B cell (primary cell): ENCODE data around the gene MRPS27. TPM values are rescaled to one million over a fixed set of nuclear protein-coding genes. Genes with fewer than 3 reads are reported as not detected.

Experiments used
- ATAC-seq: fragments of 200-7000 bp; cut with Tn5 transposase; one replicate; pipeline ENCODE4 v1.10.0; 2021; ENCODE audit warnings: low read depth, mild to moderate bottlenecking, moderate number of reproducible peaks, moderate library complexity
- CTCF ChIA-PET: fragments of 350-600 bp; sonication (Branson Sonifier 250); formaldehyde crosslinking; loops from one replicate; lab custom pipeline; 2021; ENCODE audit warnings: antibody characterized with exemption, inconsistent platforms; lab: Charles Lee
- POLR2A ChIA-PET: fragments of 350-600 bp; sonication (Branson Sonifier 250); formaldehyde crosslinking; loops from one replicate; lab custom pipeline; 2021; ENCODE audit warnings: antibody characterized with exemption; lab: Charles Lee
- DNase-seq: peaks from one replicate; pipeline ENCODE4 v3.0.0; 2013
- H2AFZ ChIP-seq: 2 replicates; pipeline ENCODE4 v1.6.1; 2012; ENCODE audit warnings: mild to moderate bottlenecking, low read depth, low read length; ENCODE audit not compliant: insufficient read depth, poor library complexity, severe bottlenecking
- H3K27ac ChIP-seq, 2 donors: 1 replicate in 1 of 2; 2 replicates in 1 of 2; pipeline ENCODE4 v1.5.1; 2012 to 2013; ENCODE audit warnings: low read length in 2 of 2, mild to moderate bottlenecking in 2 of 2, moderate library complexity in 1 of 2
- H3K27me3 ChIP-seq, 4 experiments: fragments of 200-600 bp in 1 of 4; sonication (generic) in 1 of 4; replicated peaks in 1 of 4; 1 replicate in 2 of 4; 2 replicates in 2 of 4; pipeline versions ENCODE4 v1.6.1 to v1.7.0; 2013 to 2016; ENCODE audit warnings: low read length in 3 of 4, mild to moderate bottlenecking in 2 of 4, mixed read lengths in 1 of 4, moderate library complexity in 1 of 4; ENCODE audit not compliant: insufficient read depth in 4 of 4, control insufficient read depth in 3 of 4; ENCODE audit errors: control extremely low read depth in 1 of 4
- H3K36me3 ChIP-seq, 2 experiments: replicated peaks in 1 of 2; 1 replicate in 1 of 2; 2 replicates in 1 of 2; pipeline versions ENCODE4 v1.6.1 to v1.7.1; 2013; ENCODE audit warnings: low read length in 1 of 2; ENCODE audit not compliant: insufficient read depth in 2 of 2, control insufficient read depth in 1 of 2; ENCODE audit errors: control extremely low read depth in 1 of 2, extremely low read depth in 1 of 2
- H3K4me1 ChIP-seq, 2 donors: fragments of 200-600 bp in 1 of 2; sonication (generic) in 1 of 2; 1 replicate in 1 of 2; 2 replicates in 1 of 2; pipeline versions ENCODE4 v1.5.1 to v1.6.1; 2013 to 2017; ENCODE audit warnings: low read length in 2 of 2; ENCODE audit not compliant: control insufficient read depth in 2 of 2, insufficient read depth in 2 of 2
- H3K4me2 ChIP-seq: replicated peaks from 2 replicates; pipeline ENCODE3; 2012; ENCODE audit warnings: mild to moderate bottlenecking, low read depth, low read length; ENCODE audit not compliant: poor library complexity, severe bottlenecking
- H3K4me3 ChIP-seq, 5 experiments: fragments of 200-600 bp in 1 of 5; sonication (generic) in 1 of 5; 1 replicate in 3 of 5; 2 replicates in 2 of 5; pipeline versions ENCODE4 v1.5.1 to v1.7.0; 2011 to 2016; ENCODE audit warnings: low read length in 4 of 5, mild to moderate bottlenecking in 4 of 5, low read depth in 2 of 5, control low read depth in 1 of 5, moderate library complexity in 1 of 5; ENCODE audit not compliant: insufficient read depth in 1 of 5; ENCODE audit errors: control extremely low read depth in 1 of 5, extremely low read depth in 1 of 5
- H3K79me2 ChIP-seq: fragments of 200-600 bp; sonication (generic); one replicate; pipeline ENCODE4 v1.6.0; 2016; ENCODE audit warnings: low read length; ENCODE audit not compliant: control insufficient read depth, insufficient read depth
- H3K9ac ChIP-seq: fragments of 200-600 bp; sonication (generic); 2 replicates; pipeline ENCODE4 v1.6.1; 2017; ENCODE audit warnings: mild to moderate bottlenecking, low read length, moderate library complexity
- H3K9me3 ChIP-seq, 3 donors: one replicate each; pipeline versions ENCODE4 v1.6.1 to v1.7.1; 2013; ENCODE audit warnings: low read length in 2 of 3; ENCODE audit not compliant: control insufficient read depth in 2 of 3, insufficient read depth in 1 of 3; ENCODE audit errors: control extremely low read depth in 1 of 3
- H4K20me1 ChIP-seq: 2 replicates; pipeline ENCODE4 v1.6.0; 2012; ENCODE audit warnings: mild to moderate bottlenecking, low read length; ENCODE audit not compliant: insufficient read depth, control insufficient read depth, poor library complexity, severe bottlenecking
- H3K27ac Mint-ChIP-seq: one replicate; pipeline ENCODE4 v1.8.0; 2021; ENCODE audit warnings: mixed read lengths
- H3K27me3 Mint-ChIP-seq: one replicate; pipeline ENCODE4 v1.8.0; 2021; ENCODE audit warnings: mixed read lengths
- H3K4me1 Mint-ChIP-seq: one replicate; pipeline ENCODE4 v1.8.0; 2021; ENCODE audit warnings: mixed read lengths
- H3K4me3 Mint-ChIP-seq: one replicate; pipeline ENCODE4 v1.8.0; 2021; ENCODE audit warnings: mixed read lengths
- H3K9me3 Mint-ChIP-seq: one replicate; pipeline ENCODE4 v1.8.0; 2022; ENCODE audit warnings: mixed read lengths; ENCODE audit not compliant: insufficient read depth
- EZH2 ChIP-seq: IDR thresholded peaks from 2 replicates; pipeline ENCODE4 v1.6.1; 2012; ENCODE audit warnings: borderline replicate concordance, low read depth, mild to moderate bottlenecking, moderate library complexity, low read length; ENCODE audit not compliant: insufficient read depth, poor library complexity, severe bottlenecking
- WGBS: methylation state at CpG from one replicate; pipeline ENCODE4 v1.1.5; 2013; ENCODE audit warnings: missing lambda C conversion rate; ENCODE audit not compliant: insufficient coverage; 5-methylcytosine and 5-hydroxymethylcytosine counted together
- intact Hi-C: fragments of 100-400 bp; cut with micrococcal nuclease; formaldehyde crosslinking; loops from one replicate; pipeline ENCODE4 v1.10.0; 2022
- polyA plus RNA-seq: library from polyadenylated mRNA; depleted of rRNA; stranded (reverse); fragments of >200 nt; gene quantifications from 2 replicates; pipeline ENCODE4 v1.2.3, GENCODE V29; 2012
- total RNA-seq, 2 donors: library from RNA; stranded (reverse); fragments of 120-200 nt in 1 of 2; gene quantifications; 1 replicate in 1 of 2; 2 replicates in 1 of 2; pipeline versions ENCODE4 v1.2.3 to v1.2.4, GENCODE V29; 2013 to 2022
- TF ChIP-seq, protein P1 (sequence below): fragments of 200-600 bp; IDR thresholded peaks from one replicate; pipeline ENCODE4 v1.8.0; 2022; ENCODE audit warnings: antibody characterized with exemption, mild to moderate bottlenecking

MRPS27 gene
- total and polyA plus RNA-seq, 2 donors (not counting 1 experiment from before 2014, with no cell fraction given): 33.4 to 58.3 TPM

DNA sequence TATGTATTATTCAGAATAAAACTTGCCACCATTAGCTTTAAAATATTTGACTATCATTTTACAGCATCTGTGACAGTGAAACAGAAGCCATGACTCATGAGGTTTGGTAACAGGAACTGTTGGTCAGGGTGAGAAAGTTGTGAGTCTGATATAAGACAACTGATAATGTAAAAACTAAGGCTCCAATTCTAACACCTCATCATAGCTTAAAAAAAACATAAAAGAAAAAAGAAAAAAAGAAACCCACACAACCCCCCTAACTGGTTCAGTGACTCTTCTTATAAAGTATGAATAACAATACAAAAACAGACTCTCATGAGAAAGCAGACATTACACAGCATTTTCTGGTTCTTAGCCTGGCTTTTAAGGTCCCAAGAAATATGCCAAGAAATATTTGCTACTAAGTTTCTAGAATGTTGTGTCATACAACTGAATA is 85.8 kb downstream of the MRPS27 start:
- peak; percentile 39 for ATAC-seq
- Mint-ChIP-seq H3K9me3 (no peaks in the 10 kb centered on the region), H3K27ac (no peak overlapping the region), H3K27me3 (no peaks in the 10 kb centered on the region), H3K4me3 (no peak overlapping the region), H3K4me1 (peaks cover 16% of the 10 kb centered on the region)
- ChIA-PET CTCF (interaction anchor here (1.8 kb wide), 1 partner anchor 74 kb away, joined by 6 read pairs; no protein-coding TSS in a partner anchor), POLR2A (no interaction called here)
- no peak overlapping the region for H3K4me2 ChIP-seq
- TF ChIP-seq, protein P1, sequence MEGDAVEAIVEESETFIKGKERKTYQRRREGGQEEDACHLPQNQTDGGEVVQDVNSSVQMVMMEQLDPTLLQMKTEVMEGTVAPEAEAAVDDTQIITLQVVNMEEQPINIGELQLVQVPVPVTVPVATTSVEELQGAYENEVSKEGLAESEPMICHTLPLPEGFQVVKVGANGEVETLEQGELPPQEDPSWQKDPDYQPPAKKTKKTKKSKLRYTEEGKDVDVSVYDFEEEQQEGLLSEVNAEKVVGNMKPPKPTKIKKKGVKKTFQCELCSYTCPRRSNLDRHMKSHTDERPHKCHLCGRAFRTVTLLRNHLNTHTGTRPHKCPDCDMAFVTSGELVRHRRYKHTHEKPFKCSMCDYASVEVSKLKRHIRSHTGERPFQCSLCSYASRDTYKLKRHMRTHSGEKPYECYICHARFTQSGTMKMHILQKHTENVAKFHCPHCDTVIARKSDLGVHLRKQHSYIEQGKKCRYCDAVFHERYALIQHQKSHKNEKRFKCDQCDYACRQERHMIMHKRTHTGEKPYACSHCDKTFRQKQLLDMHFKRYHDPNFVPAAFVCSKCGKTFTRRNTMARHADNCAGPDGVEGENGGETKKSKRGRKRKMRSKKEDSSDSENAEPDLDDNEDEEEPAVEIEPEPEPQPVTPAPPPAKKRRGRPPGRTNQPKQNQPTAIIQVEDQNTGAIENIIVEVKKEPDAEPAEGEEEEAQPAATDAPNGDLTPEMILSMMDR: no peak
- no peak for TF ChIP-seq EZH2
- H3K27me3 ChIP-seq: no peaks in the 10 kb centered on the region
- no peak for DNase-seq
- H3K36me3 ChIP-seq: peaks cover 19 to 56% of the 10 kb centered on the region in 2 experiments
- H3K27ac ChIP-seq: no peak overlapping the region
- intact Hi-C loops: no loop called here
- H3K4me1 ChIP-seq: no peaks in the 10 kb centered on the region
- H3K79me2 ChIP-seq: no peaks in the 10 kb centered on the region
- no peak overlapping the region for H2AFZ ChIP-seq
- H4K20me1 ChIP-seq: no peaks in the 10 kb centered on the region
- H3K9ac ChIP-seq: no peak overlapping the region
- H3K9me3 ChIP-seq: no peaks in the 10 kb centered on the region
- no peak overlapping the region for H3K4me3 ChIP-seq

DNA sequence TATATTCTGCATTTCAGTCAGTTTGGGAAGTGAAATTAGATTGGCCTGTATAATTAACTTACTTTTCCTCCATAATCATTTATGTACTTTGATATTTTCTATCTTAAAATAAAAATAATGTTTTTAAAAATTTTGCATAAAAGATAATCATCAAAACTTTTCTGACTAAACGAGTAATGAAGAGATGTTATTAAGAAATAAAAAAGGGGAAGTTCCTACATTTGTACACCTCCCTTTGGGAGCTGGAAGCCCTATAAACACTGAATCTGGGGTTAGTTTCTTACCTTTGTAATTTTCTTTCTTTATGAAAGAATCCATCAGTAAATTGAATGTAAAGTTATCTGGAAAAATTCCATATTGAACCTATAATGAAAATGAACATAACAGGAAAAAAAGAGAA is 86.2 kb downstream of the MRPS27 start:
- ChIA-PET CTCF (interaction anchor here (1.8 kb wide), 1 partner anchor 74 kb away, joined by 6 read pairs; no protein-coding TSS in a partner anchor), POLR2A (no interaction called here)
- H4K20me1 ChIP-seq: no peaks in the 10 kb centered on the region
- no peak overlapping the region for H2AFZ ChIP-seq
- no peak overlapping the region for H3K27ac ChIP-seq
- H3K27me3 ChIP-seq: no peaks in the 10 kb centered on the region
- H3K4me1 ChIP-seq: no peaks in the 10 kb centered on the region
- H3K4me2 ChIP-seq: no peak overlapping the region
- H3K9me3 ChIP-seq: no peaks in the 10 kb centered on the region
- H3K9me3 Mint-ChIP-seq: no peaks in the 10 kb centered on the region
- no CpG with 5 or more reads among the region's 1 CpG for whole genome bisulfite sequencing
- H3K36me3 ChIP-seq: peaks cover 19 to 59% of the 10 kb centered on the region in 2 experiments
- intact Hi-C loops: no loop called here
- H3K27ac Mint-ChIP-seq: no peak overlapping the region
- H3K4me3 Mint-ChIP-seq: no peak overlapping the region
- no peak overlapping the region for H3K9ac ChIP-seq
- H3K27me3 Mint-ChIP-seq: no peaks in the 10 kb centered on the region
- peaks cover 16% of the 10 kb centered on the region for H3K4me1 Mint-ChIP-seq
- H3K4me3 ChIP-seq: no peak overlapping the region
- ATAC-seq: no peak
- TF ChIP-seq EZH2: no peak
- TF ChIP-seq, protein P1: no peak
- H3K79me2 ChIP-seq: no peaks in the 10 kb centered on the region
- no peak for DNase-seq
